Stimulated activated CD4-positive, alpha-beta T cell treated with anti-CD3 and anti-CD28 coated beads, TNF-alpha, amount 100 ng/mL, for 24 hours (primary cell): ENCODE measurements around the gene SPINK7.

Experiments used
- DNase-seq, 3 experiments: peaks; one replicate each; pipeline ENCODE4 v3.0.0-alpha.2; 2020; ENCODE audit warnings: low read depth in 3 of 3

The SPINK7 gene

DNA sequence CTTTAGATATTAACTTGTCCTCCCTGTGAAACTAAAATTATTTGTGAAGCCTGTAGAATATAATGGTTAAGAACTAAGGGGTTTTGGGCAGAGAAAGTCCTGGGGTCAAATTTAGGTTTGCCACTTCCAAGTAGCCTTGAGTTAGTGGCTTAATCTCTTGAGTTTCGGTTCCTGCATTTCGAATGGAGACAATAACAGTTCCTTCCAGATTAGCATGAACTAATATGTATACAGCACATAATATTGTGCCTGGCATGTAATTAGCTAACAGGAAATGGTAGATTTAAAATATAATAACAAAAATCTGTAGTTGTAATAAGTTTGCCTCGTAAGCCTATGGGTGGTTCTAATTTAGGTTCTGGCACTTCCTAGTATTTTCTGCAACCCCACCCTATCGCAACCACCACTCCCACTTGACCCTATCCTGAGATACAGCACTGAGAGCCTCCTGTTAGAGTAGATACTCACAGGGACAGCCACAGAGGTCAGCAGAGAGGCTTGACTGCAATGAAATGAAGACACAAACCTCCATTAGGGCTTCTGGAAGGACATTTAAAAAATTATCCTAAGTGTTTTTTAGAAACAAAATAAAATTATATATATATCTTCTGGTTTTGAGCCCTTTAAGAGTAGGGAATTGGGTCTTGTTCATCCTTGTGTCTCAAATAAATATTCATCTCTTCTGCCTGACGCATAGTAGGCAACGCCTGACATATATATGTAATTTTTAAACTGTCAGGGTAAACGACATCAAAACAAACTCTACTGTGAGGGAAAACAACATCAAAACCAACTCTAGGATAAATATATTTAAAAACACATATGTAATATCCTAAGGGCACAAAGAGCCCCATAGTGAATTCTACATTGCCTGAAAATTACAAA lies 31.6 kb downstream of the SPINK7 start:
- DNase-seq = no peak

DNA sequence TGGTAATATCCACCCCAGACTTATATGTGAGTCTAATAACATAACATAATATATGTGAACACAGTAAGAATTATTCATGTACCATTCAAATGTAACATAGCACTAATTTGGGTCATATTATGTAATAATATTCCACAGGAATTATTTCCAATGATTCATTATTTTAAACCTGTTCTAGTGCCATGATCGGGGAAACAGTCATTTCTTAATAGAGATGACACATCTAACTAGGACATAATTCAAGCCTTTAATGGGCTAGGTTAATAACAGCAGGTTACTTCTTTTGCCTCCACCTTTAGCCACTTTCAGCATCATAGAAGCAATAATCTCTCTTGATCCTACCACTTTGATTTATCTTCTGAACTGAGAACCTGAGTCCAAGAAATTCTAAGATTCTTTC lies 35.5 kb downstream of the SPINK7 start:
- DNase-seq = no peak

- DNase-seq = no peak
Measured at GRCh38 chr5:148352696-148353095, 40.5 kb downstream of the SPINK7 start.

GRCh38 chr5:148353634-148354033 lies 41.4 kb downstream of the SPINK7 start:
- DNase-seq = no peak

DNA sequence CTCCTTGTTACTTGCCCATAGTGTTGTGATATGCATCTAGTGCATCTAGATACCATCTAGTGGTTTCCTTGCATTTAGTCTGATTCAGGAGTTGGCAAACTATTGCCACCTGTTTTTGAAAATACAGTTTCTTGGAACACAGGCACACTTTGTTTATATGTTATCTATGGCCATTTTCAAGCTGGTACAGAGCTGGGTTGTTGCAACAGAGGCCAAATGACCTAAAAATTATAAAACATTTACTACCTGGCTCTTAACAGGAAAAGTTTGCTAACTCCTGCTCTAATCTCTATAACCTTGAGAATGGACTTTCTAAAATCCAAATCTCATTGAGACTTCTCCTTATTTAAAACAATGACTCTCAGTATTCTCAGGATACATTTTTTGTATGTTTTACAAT lies 52.1 kb downstream of the SPINK7 start:
- DNase-seq = no peak
